ENCODE results near the gene MCM6. TPM values are rescaled to one million over a fixed set of nuclear protein-coding genes. Genes with fewer than 3 reads are reported as not detected.

MCM6 gene
- total RNA-seq, 1 donor from 2014 or later, result 9.6 TPM

DNA sequence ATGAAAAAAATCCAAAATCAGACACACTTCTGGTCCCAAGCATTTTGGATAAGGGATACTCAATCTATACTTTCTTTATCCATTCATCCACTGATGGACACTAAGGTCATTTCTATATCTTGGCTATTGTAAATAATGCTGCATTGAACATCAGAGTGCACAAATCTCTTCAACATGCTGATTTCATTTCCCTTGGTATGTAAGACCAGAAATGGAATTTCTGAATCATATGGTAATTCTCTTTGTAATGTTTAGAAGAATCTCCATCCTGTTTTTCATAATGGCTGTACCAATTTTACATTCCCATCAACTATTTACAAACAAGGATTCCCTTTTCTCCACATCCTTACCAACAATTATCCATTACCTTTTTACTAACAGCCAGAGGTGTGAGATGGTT lies 33.7 kb upstream of the MCM6 start:
- Histone ChIP-seq H3K4me1 (no peaks in the 10 kb centered on the region), H3K9me3 (no peaks in the 10 kb centered on the region), H3K27ac (no peak overlapping the region), H3K27me3 (no peaks in the 10 kb centered on the region), H3K4me3 (no peak overlapping the region), H3K36me3 (peaks cover 0 to 32% of the 10 kb centered on the region in 2 donors)
- DNase-seq (ENCODE audit: extremely low spot score in 2 of 2), result no peak
- TF ChIP-seq POLR2A (IDR thresholded peaks at IDR 0.05), result no peak
- TF ChIP-seq POLR2AphosphoS5 (IDR thresholded peaks at IDR 0.05; ENCODE audit: insufficient read depth in 1 of 2, low read depth in 1 of 2), result no peak
- TF ChIP-seq, protein P1, sequence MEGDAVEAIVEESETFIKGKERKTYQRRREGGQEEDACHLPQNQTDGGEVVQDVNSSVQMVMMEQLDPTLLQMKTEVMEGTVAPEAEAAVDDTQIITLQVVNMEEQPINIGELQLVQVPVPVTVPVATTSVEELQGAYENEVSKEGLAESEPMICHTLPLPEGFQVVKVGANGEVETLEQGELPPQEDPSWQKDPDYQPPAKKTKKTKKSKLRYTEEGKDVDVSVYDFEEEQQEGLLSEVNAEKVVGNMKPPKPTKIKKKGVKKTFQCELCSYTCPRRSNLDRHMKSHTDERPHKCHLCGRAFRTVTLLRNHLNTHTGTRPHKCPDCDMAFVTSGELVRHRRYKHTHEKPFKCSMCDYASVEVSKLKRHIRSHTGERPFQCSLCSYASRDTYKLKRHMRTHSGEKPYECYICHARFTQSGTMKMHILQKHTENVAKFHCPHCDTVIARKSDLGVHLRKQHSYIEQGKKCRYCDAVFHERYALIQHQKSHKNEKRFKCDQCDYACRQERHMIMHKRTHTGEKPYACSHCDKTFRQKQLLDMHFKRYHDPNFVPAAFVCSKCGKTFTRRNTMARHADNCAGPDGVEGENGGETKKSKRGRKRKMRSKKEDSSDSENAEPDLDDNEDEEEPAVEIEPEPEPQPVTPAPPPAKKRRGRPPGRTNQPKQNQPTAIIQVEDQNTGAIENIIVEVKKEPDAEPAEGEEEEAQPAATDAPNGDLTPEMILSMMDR (IDR thresholded peaks at IDR 0.05), result no peak
- intact Hi-C loops (cut with DNase I), result no loop called here

DNA sequence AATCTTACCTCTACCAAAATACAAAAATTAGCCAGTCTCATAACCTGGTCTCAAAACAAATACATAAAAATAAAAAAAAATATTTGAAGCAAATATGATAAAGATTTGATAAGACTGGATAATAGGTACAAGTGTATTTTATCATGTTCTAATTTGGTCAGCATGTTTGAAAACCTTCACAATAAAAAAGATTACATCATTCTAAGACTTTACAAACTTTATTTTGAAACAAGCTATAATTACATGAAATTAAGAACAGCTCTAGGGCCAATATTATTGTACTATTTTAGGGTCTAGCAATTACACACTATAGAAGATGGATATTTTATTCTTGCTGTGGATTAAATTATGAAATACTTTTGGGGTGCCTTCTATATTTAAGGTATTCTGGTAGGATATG lies 29.4 kb upstream of the MCM6 start:
- H3K27ac ChIP-seq, result no peak overlapping the region
- H3K9me3 ChIP-seq, result no peaks in the 10 kb centered on the region
- no peak for DNase-seq (ENCODE audit: extremely low spot score in 2 of 2)
- TF ChIP-seq, protein P1 (IDR thresholded peaks at IDR 0.05), result no peak
- TF ChIP-seq POLR2A (IDR thresholded peaks at IDR 0.05) (no peak), POLR2AphosphoS5 (IDR thresholded peaks at IDR 0.05; ENCODE audit: insufficient read depth in 1 of 2, low read depth in 1 of 2) (no peak)
- H3K27me3 ChIP-seq, result no peaks in the 10 kb centered on the region
- intact Hi-C loops (cut with DNase I), result no loop called here
- H3K4me3 ChIP-seq, result no peak overlapping the region
- H3K4me1 ChIP-seq, result no peaks in the 10 kb centered on the region
- H3K36me3 ChIP-seq, result peaks cover 0 to 25% of the 10 kb centered on the region in 2 donors

- intact Hi-C loops (cut with DNase I), result no loop called here
Observed at GRCh38 chr2:135904341-135904989, 28.2 kb upstream of the MCM6 start.

DNA sequence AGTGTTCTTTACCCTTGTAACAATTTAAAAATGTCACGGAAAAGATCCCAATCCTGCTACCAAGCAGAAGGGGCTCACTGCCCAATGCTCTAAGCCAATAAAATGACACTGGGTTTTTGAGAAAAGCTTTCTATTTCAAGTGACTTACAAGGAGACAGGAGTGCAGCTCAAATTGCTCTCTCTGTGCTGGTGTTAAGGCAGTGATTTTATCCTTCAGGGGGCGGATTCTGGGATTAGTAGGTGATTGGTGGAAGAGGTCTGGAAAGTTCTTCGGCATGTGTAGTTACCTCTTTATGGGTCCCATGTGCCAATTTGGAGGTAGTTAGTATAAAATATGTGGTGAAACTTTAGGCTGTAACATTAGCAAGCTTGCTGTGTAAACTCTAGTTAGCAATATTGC lies 27.4 kb upstream of the MCM6 start:
- no peak for TF ChIP-seq POLR2AphosphoS5 (IDR thresholded peaks at IDR 0.05; ENCODE audit: insufficient read depth in 1 of 2, low read depth in 1 of 2)
- TF ChIP-seq POLR2A (IDR thresholded peaks at IDR 0.05), result no peak
- TF ChIP-seq, protein P1 (IDR thresholded peaks at IDR 0.05), result no peak
- H3K9me3 ChIP-seq, result no peaks in the 10 kb centered on the region
- H3K27ac ChIP-seq, result no peak overlapping the region
- H3K4me3 ChIP-seq, result no peak overlapping the region
- peaks cover 0 to 12% of the 10 kb centered on the region in 2 donors for H3K36me3 ChIP-seq
- no peak for DNase-seq (ENCODE audit: extremely low spot score in 2 of 2)
- H3K27me3 ChIP-seq, result no peaks in the 10 kb centered on the region
- intact Hi-C loops (cut with DNase I), result no loop called here
- no peaks in the 10 kb centered on the region for H3K4me1 ChIP-seq

More at GRCh38 chr2:135904341-135904989, 28.2 kb upstream of the MCM6 start:
- Histone ChIP-seq H3K27ac (no peak overlapping the region), H3K4me3 (no peak overlapping the region), H3K36me3 (peaks cover 0 to 17% of the 10 kb centered on the region in 2 donors), H3K9me3 (no peaks in the 10 kb centered on the region), H3K4me1 (no peaks in the 10 kb centered on the region), H3K27me3 (no peaks in the 10 kb centered on the region)
- TF ChIP-seq, protein P1 (IDR thresholded peaks at IDR 0.05), result no peak
- TF ChIP-seq POLR2AphosphoS5 (IDR thresholded peaks at IDR 0.05; ENCODE audit: insufficient read depth in 1 of 2, low read depth in 1 of 2) (no peak), POLR2A (IDR thresholded peaks at IDR 0.05) (no peak)
- no peak for DNase-seq (ENCODE audit: extremely low spot score in 2 of 2)

- no peak for TF ChIP-seq POLR2AphosphoS5 (IDR thresholded peaks at IDR 0.05; ENCODE audit: insufficient read depth in 1 of 2, low read depth in 1 of 2)
- TF ChIP-seq POLR2A (IDR thresholded peaks at IDR 0.05), result no peak
- TF ChIP-seq, protein P1 (IDR thresholded peaks at IDR 0.05), result no peak
- no peaks in the 10 kb centered on the region for H3K27me3 ChIP-seq
- no peaks in the 10 kb centered on the region for H3K4me1 ChIP-seq
- intact Hi-C loops (cut with DNase I), result no loop called here
- no peaks in the 10 kb centered on the region for H3K36me3 ChIP-seq
- DNase-seq (ENCODE audit: extremely low spot score in 2 of 2), result no peak
- no peak overlapping the region for H3K27ac ChIP-seq
- H3K4me3 ChIP-seq, result no peak overlapping the region
- no peaks in the 10 kb centered on the region for H3K9me3 ChIP-seq
Observed at GRCh38 chr2:135899567-135899966, 23.3 kb upstream of the MCM6 start.
